ENCODE measurements around the gene RNF141. TPM values are rescaled to one million over a fixed set of nuclear protein-coding genes. Genes with fewer than 3 reads are reported as not detected.

Gene RNF141
- total RNA-seq, 2 donors from 2014 or later: 34.7 to 42.2 TPM

DNA sequence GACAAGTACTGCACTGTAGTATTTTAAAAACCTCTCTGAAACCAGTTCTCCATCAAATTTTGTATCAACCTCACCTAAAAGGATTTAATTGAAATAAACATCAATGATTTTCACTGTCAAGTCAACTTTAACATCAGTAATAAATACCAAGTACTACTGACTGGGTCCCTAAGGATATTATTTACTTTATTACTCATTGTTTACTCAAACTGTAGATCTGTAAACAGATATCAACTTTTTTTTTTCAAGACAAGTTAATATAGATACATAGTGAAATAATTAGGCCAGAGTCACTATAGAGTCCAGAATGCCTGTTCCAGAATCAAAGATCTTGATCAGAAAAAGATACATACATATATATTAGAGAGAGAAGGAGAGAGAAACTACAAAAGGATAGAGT lies 1.6 kb downstream of the RNF141 start:
- Mint-ChIP-seq H3K4me1 (no peaks in the 10 kb centered on the region), H3K4me3 (peak overlapping the region; percentile 83), H3K27ac (no peak overlapping the region), H3K9me3 (peaks cover 4% of the 10 kb centered on the region), H3K36me3 (ENCODE audit: low read depth) (no peaks in the 10 kb centered on the region), H3K27me3 (ENCODE audit: insufficient read depth) (peaks cover 2% of the 10 kb centered on the region)
- H3K9me3 ChIP-seq (ENCODE audit: control insufficient read depth, low read length): peaks cover 4% of the 10 kb centered on the region
- TF ChIP-seq, protein P1, sequence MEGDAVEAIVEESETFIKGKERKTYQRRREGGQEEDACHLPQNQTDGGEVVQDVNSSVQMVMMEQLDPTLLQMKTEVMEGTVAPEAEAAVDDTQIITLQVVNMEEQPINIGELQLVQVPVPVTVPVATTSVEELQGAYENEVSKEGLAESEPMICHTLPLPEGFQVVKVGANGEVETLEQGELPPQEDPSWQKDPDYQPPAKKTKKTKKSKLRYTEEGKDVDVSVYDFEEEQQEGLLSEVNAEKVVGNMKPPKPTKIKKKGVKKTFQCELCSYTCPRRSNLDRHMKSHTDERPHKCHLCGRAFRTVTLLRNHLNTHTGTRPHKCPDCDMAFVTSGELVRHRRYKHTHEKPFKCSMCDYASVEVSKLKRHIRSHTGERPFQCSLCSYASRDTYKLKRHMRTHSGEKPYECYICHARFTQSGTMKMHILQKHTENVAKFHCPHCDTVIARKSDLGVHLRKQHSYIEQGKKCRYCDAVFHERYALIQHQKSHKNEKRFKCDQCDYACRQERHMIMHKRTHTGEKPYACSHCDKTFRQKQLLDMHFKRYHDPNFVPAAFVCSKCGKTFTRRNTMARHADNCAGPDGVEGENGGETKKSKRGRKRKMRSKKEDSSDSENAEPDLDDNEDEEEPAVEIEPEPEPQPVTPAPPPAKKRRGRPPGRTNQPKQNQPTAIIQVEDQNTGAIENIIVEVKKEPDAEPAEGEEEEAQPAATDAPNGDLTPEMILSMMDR (conservative IDR thresholded peaks at IDR 0.05): no peak
- no peak for DNase-seq
- H3K4me3 ChIP-seq (ENCODE audit: low read length): no peak overlapping the region
- H3K27ac ChIP-seq (ENCODE audit: low read depth, low read length): no peak overlapping the region
- H3K27me3 ChIP-seq (ENCODE audit: control insufficient read depth, insufficient read depth, low read length, poor library complexity, severe bottlenecking): no peaks in the 10 kb centered on the region
- H3K9ac ChIP-seq (ENCODE audit: extremely low read depth, low read length, poor library complexity, severe bottlenecking): no peak overlapping the region
- H3K36me3 ChIP-seq (ENCODE audit: control insufficient read depth, insufficient read depth, low read length): no peaks in the 10 kb centered on the region
- H3K4me1 ChIP-seq (ENCODE audit: control insufficient read depth, insufficient read depth, low read length): no peaks in the 10 kb centered on the region

DNA sequence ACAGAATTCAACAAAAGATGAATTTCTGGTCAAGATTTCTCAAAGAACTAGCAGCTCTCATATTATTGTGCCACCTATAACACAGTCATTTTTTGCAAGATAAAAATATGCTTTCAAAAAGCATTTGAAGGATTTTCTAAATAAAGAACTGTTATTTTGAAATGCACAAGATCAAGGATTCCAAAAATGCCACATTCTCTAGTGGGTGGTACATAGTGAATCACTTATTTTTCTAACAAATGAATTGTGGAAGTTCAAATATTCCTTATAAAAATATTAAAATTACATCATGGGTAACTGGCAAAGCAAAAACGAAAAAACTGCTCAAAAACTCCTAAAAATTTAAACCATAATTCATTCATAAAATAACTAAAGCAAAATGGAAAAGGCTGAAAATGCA lies 2.1 kb downstream of the RNF141 start:
- Histone ChIP-seq H3K36me3 (ENCODE audit: control insufficient read depth, insufficient read depth, low read length) (no peaks in the 10 kb centered on the region), H3K9me3 (ENCODE audit: control insufficient read depth, low read length) (peaks cover 4% of the 10 kb centered on the region), H3K9ac (ENCODE audit: extremely low read depth, low read length, poor library complexity, severe bottlenecking) (no peak overlapping the region), H3K4me3 (ENCODE audit: low read length) (no peak overlapping the region), H3K27ac (ENCODE audit: low read depth, low read length) (no peak overlapping the region), H3K4me1 (ENCODE audit: control insufficient read depth, insufficient read depth, low read length) (no peaks in the 10 kb centered on the region), H3K27me3 (ENCODE audit: control insufficient read depth, insufficient read depth, low read length, poor library complexity, severe bottlenecking) (no peaks in the 10 kb centered on the region)
- Mint-ChIP-seq H3K9me3 (peaks cover 2% of the 10 kb centered on the region), H3K27me3 (ENCODE audit: insufficient read depth) (peaks cover 2% of the 10 kb centered on the region), H3K4me1 (no peaks in the 10 kb centered on the region), H3K4me3 (no peak overlapping the region), H3K27ac (no peak overlapping the region), H3K36me3 (ENCODE audit: low read depth) (no peaks in the 10 kb centered on the region)
- no peak for DNase-seq
- TF ChIP-seq, protein P1 (conservative IDR thresholded peaks at IDR 0.05): no peak
- WGBS, 2 experiments (ENCODE audit: insufficient coverage in 1 of 2, insufficient read length in 1 of 2): 85% methylated on average over 1 of the region's 1 CpG; no CpG with 5 or more reads in 1 of the 2 experiments

DNA sequence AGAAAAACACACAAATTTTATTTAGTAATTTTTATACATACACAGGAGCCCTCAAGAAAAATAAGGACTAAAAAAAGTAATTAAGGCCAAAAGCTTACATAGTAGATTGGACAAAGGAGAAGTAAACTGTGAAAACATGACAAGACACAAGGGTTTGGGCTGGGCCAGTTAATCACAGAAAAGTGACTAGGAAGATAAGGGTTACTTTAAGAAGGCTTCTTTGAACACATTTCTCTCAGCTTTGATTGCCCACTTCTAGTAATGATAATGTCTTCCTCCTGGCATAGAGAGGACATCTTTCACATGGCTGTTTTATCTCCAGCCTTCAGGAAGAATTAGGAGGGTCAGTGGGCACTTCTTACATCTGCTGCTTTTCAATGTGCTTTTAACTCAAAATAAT lies 3.4 kb downstream of the RNF141 start:
- H3K27ac Mint-ChIP-seq: no peak overlapping the region
- H3K4me1 Mint-ChIP-seq: no peaks in the 10 kb centered on the region
- DNase-seq: no peak
- TF ChIP-seq, protein P1 (conservative IDR thresholded peaks at IDR 0.05): no peak
- peaks cover 2% of the 10 kb centered on the region for H3K27me3 Mint-ChIP-seq (ENCODE audit: insufficient read depth)
- H3K9me3 ChIP-seq (ENCODE audit: control insufficient read depth, low read length): peaks cover under 1% of the 10 kb centered on the region
- H3K36me3 ChIP-seq (ENCODE audit: control insufficient read depth, insufficient read depth, low read length): peaks cover 11% of the 10 kb centered on the region
- H3K9ac ChIP-seq (ENCODE audit: extremely low read depth, low read length, poor library complexity, severe bottlenecking): no peak overlapping the region
- no peak overlapping the region for H3K4me3 Mint-ChIP-seq
- peaks cover 2% of the 10 kb centered on the region for H3K9me3 Mint-ChIP-seq
- H3K36me3 Mint-ChIP-seq (ENCODE audit: low read depth): no peaks in the 10 kb centered on the region
- no peak overlapping the region for H3K4me3 ChIP-seq (ENCODE audit: low read length)
- no peaks in the 10 kb centered on the region for H3K4me1 ChIP-seq (ENCODE audit: control insufficient read depth, insufficient read depth, low read length)
- no peaks in the 10 kb centered on the region for H3K27me3 ChIP-seq (ENCODE audit: control insufficient read depth, insufficient read depth, low read length, poor library complexity, severe bottlenecking)
- no peak overlapping the region for H3K27ac ChIP-seq (ENCODE audit: low read depth, low read length)

Measured in endodermal cell (in vitro differentiated cells).